ENCODE results near the gene GUCY1B1.

Gene GUCY1B1

GRCh38 chr4:155799116-155799793, 40.4 kb downstream of the GUCY1B1 start:
- in situ Hi-C loops (cut with MboI; ENCODE audit: low sequenced_read_pairs): no loop called here

- in situ Hi-C loops (cut with MboI; ENCODE audit: low sequenced_read_pairs): no loop called here
Measured at GRCh38 chr4:155799794-155800123, 40.9 kb downstream of the GUCY1B1 start.

GRCh38 chr4:155800685-155801343, 42.0 kb downstream of the GUCY1B1 start:
- in situ Hi-C loops (cut with MboI; ENCODE audit: low sequenced_read_pairs): no loop called here

GRCh38 chr4:155802190-155802959, 43.6 kb downstream of the GUCY1B1 start:
- in situ Hi-C loops (cut with MboI; ENCODE audit: low sequenced_read_pairs): no loop called here

- in situ Hi-C loops (cut with MboI; ENCODE audit: low sequenced_read_pairs): no loop called here
Measured at GRCh38 chr4:155805016-155805415, 46.2 kb downstream of the GUCY1B1 start.

- in situ Hi-C loops (cut with MboI; ENCODE audit: low sequenced_read_pairs): no loop called here
Measured at GRCh38 chr4:155807021-155807420, 48.2 kb downstream of the GUCY1B1 start.

GRCh38 chr4:155809835-155810234, 51.0 kb downstream of the GUCY1B1 start:
- in situ Hi-C loops (cut with MboI; ENCODE audit: low sequenced_read_pairs): no loop called here

- in situ Hi-C loops (cut with MboI; ENCODE audit: low sequenced_read_pairs): no loop called here
Measured at GRCh38 chr4:155811083-155811482, 52.3 kb downstream of the GUCY1B1 start.

GRCh38 chr4:155818639-155819038, 59.8 kb downstream of the GUCY1B1 start:
- in situ Hi-C loops (cut with MboI; ENCODE audit: low sequenced_read_pairs): no loop called here

- in situ Hi-C loops (cut with MboI; ENCODE audit: low sequenced_read_pairs): no loop called here
Measured at GRCh38 chr4:155819066-155819465, 60.2 kb downstream of the GUCY1B1 start.

- in situ Hi-C loops (cut with MboI; ENCODE audit: low sequenced_read_pairs): no loop called here
Measured at GRCh38 chr4:155820887-155821518, 62.2 kb downstream of the GUCY1B1 start.

- in situ Hi-C loops (cut with MboI; ENCODE audit: low sequenced_read_pairs): no loop called here
Measured at GRCh38 chr4:155822572-155822971, 63.8 kb downstream of the GUCY1B1 start.

- in situ Hi-C loops (cut with MboI; ENCODE audit: low sequenced_read_pairs): no loop called here
Measured at GRCh38 chr4:155828628-155829027, 69.8 kb downstream of the GUCY1B1 start.

GRCh38 chr4:155832664-155833063, 73.8 kb downstream of the GUCY1B1 start:
- in situ Hi-C loops (cut with MboI; ENCODE audit: low sequenced_read_pairs): no loop called here

- in situ Hi-C loops (cut with MboI; ENCODE audit: low sequenced_read_pairs): no loop called here
Measured at GRCh38 chr4:155837203-155837796, 78.5 kb downstream of the GUCY1B1 start.

- in situ Hi-C loops (cut with MboI; ENCODE audit: low sequenced_read_pairs): no loop called here
Measured at GRCh38 chr4:155842080-155842479, 83.3 kb downstream of the GUCY1B1 start.

- in situ Hi-C loops (cut with MboI; ENCODE audit: low sequenced_read_pairs): no loop called here
Measured at GRCh38 chr4:155846929-155847328, 88.1 kb downstream of the GUCY1B1 start.

GRCh38 chr4:155849042-155849441, 90.2 kb downstream of the GUCY1B1 start:
- in situ Hi-C loops (cut with MboI; ENCODE audit: low sequenced_read_pairs): no loop called here

GRCh38 chr4:155853189-155853588, 94.4 kb downstream of the GUCY1B1 start:
- in situ Hi-C loops (cut with MboI; ENCODE audit: low sequenced_read_pairs): no loop called here

GRCh38 chr4:155854582-155855226, 95.9 kb downstream of the GUCY1B1 start:
- in situ Hi-C loops (cut with MboI; ENCODE audit: low sequenced_read_pairs): no loop called here

- in situ Hi-C loops (cut with MboI; ENCODE audit: low sequenced_read_pairs): no loop called here
Measured at GRCh38 chr4:155855897-155856296, 97.1 kb downstream of the GUCY1B1 start.
